Fibroblast of lung (primary cell): ENCODE data around the gene RILPL2.
"Not testable (repeated sequence)": the region's sequence is repeated elsewhere in the genome, so short reads cannot be mapped to it uniquely, and the experiment has no call there.

Source experiments
- EZH2 ChIP-seq: IDR thresholded peaks from 2 replicates; pipeline ENCODE4 v1.5.1; 2012; ENCODE audit warnings: low read length, control low read depth, mild to moderate bottlenecking; ENCODE audit errors: missing control alignments
- TF ChIP-seq, protein P1 (sequence below), 2 donors: IDR thresholded peaks in 1 of 2; conservative IDR thresholded peaks in 1 of 2; 1 replicate in 1 of 2; 2 replicates in 1 of 2; pipeline ENCODE4 v1.5.1; 2011 to 2012; ENCODE audit warnings: low read length in 2 of 2, control low read depth in 1 of 2, inconsistent platforms in 1 of 2, low read depth in 1 of 2, mild to moderate bottlenecking in 1 of 2

DNA sequence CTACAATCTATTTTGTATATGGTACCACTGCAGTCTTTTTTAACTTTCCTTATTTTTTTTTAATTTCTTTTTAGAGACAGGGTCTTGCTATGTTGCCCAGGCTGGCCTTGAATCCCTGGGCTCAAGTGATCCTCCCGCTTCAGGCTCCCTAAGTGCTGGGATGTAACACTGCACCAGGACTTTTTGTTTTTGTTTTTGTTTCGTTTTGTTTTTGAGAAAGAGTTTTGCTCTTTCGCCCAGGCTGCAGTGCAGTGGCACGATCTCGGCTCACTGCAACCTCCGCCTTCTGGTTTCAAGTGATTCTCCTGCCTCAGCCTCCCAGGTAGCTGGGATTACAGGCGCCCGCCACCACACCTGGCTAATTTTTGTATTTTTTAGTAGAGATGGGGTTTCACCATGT lies 7.4 kb downstream of the RILPL2 start:
- TF ChIP-seq EZH2 = not testable (repeated sequence)
- TF ChIP-seq, protein P1, sequence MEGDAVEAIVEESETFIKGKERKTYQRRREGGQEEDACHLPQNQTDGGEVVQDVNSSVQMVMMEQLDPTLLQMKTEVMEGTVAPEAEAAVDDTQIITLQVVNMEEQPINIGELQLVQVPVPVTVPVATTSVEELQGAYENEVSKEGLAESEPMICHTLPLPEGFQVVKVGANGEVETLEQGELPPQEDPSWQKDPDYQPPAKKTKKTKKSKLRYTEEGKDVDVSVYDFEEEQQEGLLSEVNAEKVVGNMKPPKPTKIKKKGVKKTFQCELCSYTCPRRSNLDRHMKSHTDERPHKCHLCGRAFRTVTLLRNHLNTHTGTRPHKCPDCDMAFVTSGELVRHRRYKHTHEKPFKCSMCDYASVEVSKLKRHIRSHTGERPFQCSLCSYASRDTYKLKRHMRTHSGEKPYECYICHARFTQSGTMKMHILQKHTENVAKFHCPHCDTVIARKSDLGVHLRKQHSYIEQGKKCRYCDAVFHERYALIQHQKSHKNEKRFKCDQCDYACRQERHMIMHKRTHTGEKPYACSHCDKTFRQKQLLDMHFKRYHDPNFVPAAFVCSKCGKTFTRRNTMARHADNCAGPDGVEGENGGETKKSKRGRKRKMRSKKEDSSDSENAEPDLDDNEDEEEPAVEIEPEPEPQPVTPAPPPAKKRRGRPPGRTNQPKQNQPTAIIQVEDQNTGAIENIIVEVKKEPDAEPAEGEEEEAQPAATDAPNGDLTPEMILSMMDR (conservative IDR thresholded peaks at IDR 0.05 in 1 of 2, IDR thresholded peaks at IDR 0.05 in 1 of 2; ENCODE audit: low read depth in 1 of 2, low read length in 2 of 2) = not testable (repeated sequence)
